ENCODE results near the gene EIF3F.
A peak's percentile ranks its signal among the peaks of the same experiment; 100 is the strongest.

EIF3F gene

DNA sequence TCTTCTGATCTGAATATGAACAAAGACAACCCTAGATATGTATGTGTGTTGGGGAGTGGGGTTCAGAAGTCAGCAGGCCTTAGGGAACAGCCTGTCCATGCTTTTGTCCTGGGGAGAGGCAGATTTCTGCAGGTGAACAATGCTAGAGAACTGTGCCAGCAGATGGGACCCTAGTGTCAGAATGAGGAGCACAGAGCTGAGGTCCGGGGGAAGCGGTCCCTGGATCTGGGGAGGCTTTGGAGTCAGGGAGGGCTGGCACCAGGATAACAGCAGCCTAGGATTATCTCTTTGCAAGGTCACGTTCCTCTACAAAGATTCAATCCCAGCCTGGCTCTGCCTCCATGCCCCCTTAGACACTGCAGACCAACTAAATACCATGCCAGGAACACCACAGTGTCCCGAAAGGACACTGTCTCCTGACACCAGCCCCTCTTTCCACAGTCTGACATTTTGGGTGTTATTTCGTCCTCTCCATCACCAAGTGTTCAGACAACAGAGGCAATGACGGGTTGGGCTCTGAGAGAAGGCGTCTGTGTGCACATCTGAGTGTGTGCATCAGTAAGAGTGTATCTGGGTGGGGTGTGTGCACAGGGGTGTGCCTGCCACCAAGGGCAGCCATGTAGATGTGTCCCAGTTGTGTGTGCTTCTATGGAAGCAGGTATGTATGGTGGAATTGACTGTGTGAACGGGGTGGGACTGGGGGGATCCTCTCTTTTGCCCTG, 43.5 kb downstream of the EIF3F start:
- no peak for TF ChIP-seq CTCF (IDR thresholded peaks at IDR 0.05; ENCODE audit: low read depth, low read length)
- DNase-seq (ENCODE audit: extremely low read depth, low read depth), result no peak

- DNase-seq (ENCODE audit: extremely low read depth, low read depth), result no peak
- no peak for TF ChIP-seq CTCF (IDR thresholded peaks at IDR 0.05; ENCODE audit: low read depth, low read length)
Measured at GRCh38 chr11:8031248-8032115, 44.3 kb downstream of the EIF3F start.

DNA sequence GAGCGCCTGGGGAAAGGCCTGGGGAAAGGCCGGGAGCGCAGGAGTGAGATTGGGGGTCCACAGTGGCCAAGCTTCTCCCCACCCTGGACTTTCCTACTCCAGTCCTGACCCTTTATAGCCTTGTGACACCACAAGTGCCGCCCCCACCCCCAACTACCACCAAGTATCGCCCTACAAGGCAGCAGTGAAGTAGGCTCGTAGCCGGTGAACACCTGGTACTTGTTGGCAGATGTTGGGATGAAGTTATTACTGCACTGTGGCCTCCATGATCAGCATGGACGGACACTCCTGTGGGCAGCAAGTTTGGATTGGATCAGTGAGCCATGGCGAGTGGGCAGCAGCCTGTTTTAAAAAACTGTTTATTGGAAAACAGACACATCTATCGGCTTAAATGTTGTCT, 45.0 kb downstream of the EIF3F start:
- TF ChIP-seq CTCF (IDR thresholded peaks at IDR 0.05; ENCODE audit: low read depth, low read length), result no peak
- DNase-seq (ENCODE audit: extremely low read depth, low read depth), result no peak

DNA sequence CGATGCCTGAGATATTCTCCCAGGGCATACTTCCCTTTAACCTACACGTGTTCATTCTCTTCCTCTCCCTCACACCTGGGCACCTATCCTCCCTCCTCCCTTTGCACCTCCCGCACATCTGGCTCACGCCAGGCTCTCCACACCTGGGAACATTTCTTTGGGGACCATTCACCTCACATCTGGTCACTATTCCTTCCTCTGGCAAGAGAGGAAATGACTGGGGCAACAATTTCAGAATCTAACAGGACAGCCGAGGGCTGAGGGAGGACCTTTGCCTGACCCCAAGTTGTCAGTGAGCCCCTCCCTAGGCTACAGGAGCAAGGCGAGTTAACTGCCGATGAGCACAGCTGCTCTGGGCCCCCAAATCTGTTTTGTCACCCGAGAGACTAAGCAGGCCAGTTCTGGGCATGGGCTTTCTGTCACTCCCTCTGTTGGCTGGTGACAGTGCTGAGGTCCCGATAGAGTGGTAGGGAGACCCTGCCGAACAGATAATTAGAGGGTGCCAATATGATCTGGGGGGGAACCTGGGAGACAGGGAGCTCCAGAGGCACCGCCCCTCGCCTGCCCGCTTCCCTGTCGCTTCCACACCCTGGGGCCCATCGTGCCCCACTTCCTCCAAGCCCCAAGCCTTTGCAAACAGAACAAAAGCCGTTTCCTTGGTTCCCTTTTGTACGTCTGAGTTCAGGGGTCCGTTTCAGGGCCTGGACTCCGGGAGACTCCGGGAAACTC, 45.6 kb downstream of the EIF3F start:
- no peak for DNase-seq (ENCODE audit: extremely low read depth, low read depth)
- TF ChIP-seq CTCF (IDR thresholded peaks at IDR 0.05; ENCODE audit: low read depth, low read length), result no peak

GRCh38 chr11:8033305-8034105, 46.4 kb downstream of the EIF3F start:
- peak; percentile 59 for DNase-seq (ENCODE audit: extremely low read depth, low read depth)
- TF ChIP-seq CTCF (IDR thresholded peaks at IDR 0.05; ENCODE audit: low read depth, low read length), result peak; percentile 93

- TF ChIP-seq CTCF (IDR thresholded peaks at IDR 0.05; ENCODE audit: low read depth, low read length), result no peak
- no peak for DNase-seq (ENCODE audit: extremely low read depth, low read depth)
Measured at GRCh38 chr11:8034106-8034585, 47.0 kb downstream of the EIF3F start.
